KMS-11 (cell line): ENCODE results near the gene NFAT5.

Experiments
- H2AFZ ChIP-seq: fragments of 200-600 bp; sonication (generic); 2 replicates; pipeline ENCODE4 v1.6.1; 2016; ENCODE audit warnings: antibody characterized with exemption, mixed run types, low read depth
- H3K27ac ChIP-seq: fragments of 200-600 bp; sonication (generic); 2 replicates; pipeline ENCODE4 v1.6.1; 2016; ENCODE audit warnings: mild to moderate bottlenecking, mixed run types
- H3K27me3 ChIP-seq: fragments of 200-600 bp; sonication (generic); 2 replicates; pipeline ENCODE4 v1.6.1; 2017; ENCODE audit warnings: mild to moderate bottlenecking, low read depth, mixed run types, moderate library complexity; ENCODE audit not compliant: insufficient read depth
- H3K36me3 ChIP-seq: fragments of 200-600 bp; sonication (generic); 2 replicates; pipeline ENCODE4 v1.6.1; 2017; ENCODE audit warnings: mild to moderate bottlenecking, mixed run types; ENCODE audit not compliant: insufficient read depth
- H3K4me1 ChIP-seq: fragments of 200-600 bp; sonication (generic); 2 replicates; pipeline ENCODE4 v1.6.1; 2016; ENCODE audit warnings: mild to moderate bottlenecking, low read depth, mixed run types; ENCODE audit not compliant: poor library complexity, severe bottlenecking
- H3K4me2 ChIP-seq: fragments of 200-600 bp; sonication (generic); 2 replicates; pipeline ENCODE4 v1.7.0; 2016; ENCODE audit warnings: mild to moderate bottlenecking, mixed run types
- H3K4me3 ChIP-seq: fragments of 200-600 bp; sonication (generic); IDR thresholded peaks from 2 replicates; pipeline ENCODE4 v1.6.1; 2017; ENCODE audit warnings: low read depth, low read length, mixed read lengths; ENCODE audit not compliant: insufficient read depth
- H3K79me2 ChIP-seq: fragments of 200-600 bp; sonication (generic); 2 replicates; pipeline ENCODE4 v1.6.1; 2016; ENCODE audit warnings: low read depth, mixed run types; ENCODE audit not compliant: insufficient read depth
- H3K9ac ChIP-seq: fragments of 200-600 bp; sonication (generic); 2 replicates; pipeline ENCODE4 v1.6.1; 2016; ENCODE audit warnings: mild to moderate bottlenecking, mixed run types
- H4K20me1 ChIP-seq: fragments of 200-600 bp; sonication (generic); 2 replicates; pipeline ENCODE4 v1.6.1; 2016; ENCODE audit warnings: mild to moderate bottlenecking, mixed run types; ENCODE audit not compliant: insufficient read depth
- CTCF ChIP-seq: fragments of 200-600 bp; sonication (generic); conservative IDR thresholded peaks from 2 replicates; pipeline ENCODE4 v1.6.1; 2017; ENCODE audit warnings: low read depth, mild to moderate bottlenecking, antibody characterized with exemption, low read length, moderate library complexity, mixed read lengths

NFAT5 gene

GRCh38 chr16:69660166-69660565, 94.4 kb downstream of the NFAT5 start:
- Histone ChIP-seq H3K9ac (no peak overlapping the region), H3K79me2 (no peaks in the 10 kb centered on the region), H2AFZ (no peak overlapping the region), H3K27me3 (no peaks in the 10 kb centered on the region), H3K36me3 (no peaks in the 10 kb centered on the region; the same call in 1 of the 2 replicates), H3K4me2 (no peak overlapping the region), H3K27ac (no peak overlapping the region), H3K4me1 (no peaks in the 10 kb centered on the region), H3K4me3 (no peak overlapping the region), H4K20me1 (no peaks in the 10 kb centered on the region)
- TF ChIP-seq CTCF: no peak

- Histone ChIP-seq H3K79me2 (no peaks in the 10 kb centered on the region), H3K36me3 (no peaks in the 10 kb centered on the region), H3K4me1 (peaks cover 6% of the 10 kb centered on the region), H3K4me3 (no peak overlapping the region), H2AFZ (no peak overlapping the region), H3K27ac (no peak overlapping the region), H3K4me2 (no peak overlapping the region), H3K9ac (no peak overlapping the region), H3K27me3 (no peaks in the 10 kb centered on the region), H4K20me1 (no peaks in the 10 kb centered on the region)
- no peak for TF ChIP-seq CTCF
These were observed 97.1 kb downstream of the NFAT5 start for GRCh38 chr16:69662901-69663300.

GRCh38 chr16:69663846-69664245, 98.1 kb downstream of the NFAT5 start:
- Histone ChIP-seq H3K79me2 (no peaks in the 10 kb centered on the region), H3K36me3 (no peaks in the 10 kb centered on the region), H3K4me2 (no peak overlapping the region), H2AFZ (no peak overlapping the region), H4K20me1 (no peaks in the 10 kb centered on the region), H3K4me3 (no peak overlapping the region), H3K27me3 (no peaks in the 10 kb centered on the region), H3K27ac (no peak overlapping the region), H3K4me1 (peaks cover 7% of the 10 kb centered on the region), H3K9ac (no peak overlapping the region)
- no peak for TF ChIP-seq CTCF

- no peak overlapping the region for H2AFZ ChIP-seq
- no peaks in the 10 kb centered on the region for H3K79me2 ChIP-seq
- TF ChIP-seq CTCF: no peak
- H3K36me3 ChIP-seq: no peaks in the 10 kb centered on the region
- H3K27ac ChIP-seq: no peak overlapping the region
- no peaks in the 10 kb centered on the region for H4K20me1 ChIP-seq
- no peak overlapping the region for H3K4me2 ChIP-seq
- no peak overlapping the region for H3K4me3 ChIP-seq
- H3K9ac ChIP-seq: no peak overlapping the region
- no peaks in the 10 kb centered on the region for H3K27me3 ChIP-seq
- H3K4me1 ChIP-seq: peaks cover 7% of the 10 kb centered on the region
These were observed 103.8 kb downstream of the NFAT5 start for GRCh38 chr16:69669577-69669976.
